Neural cell (in vitro differentiated cells): Measurements from ENCODE around the gene SECISBP2. TPM values are rescaled to one million over a fixed set of nuclear protein-coding genes. Genes with fewer than 3 reads are reported as not detected.
"Not testable (repeated sequence)": the region's sequence is repeated elsewhere in the genome, so short reads cannot be mapped to it uniquely, and the experiment has no call there.

Source experiments
- H2AFZ ChIP-seq: fragments of 200-600, 300-800 bp; sonication (generic), shearing (Covaris generic); 2 replicates; pipeline ENCODE4 v1.6.0; 2014; ENCODE audit warnings: low read depth, mild to moderate bottlenecking, antibody characterized with exemption, low read length, moderate library complexity
- H3F3A ChIP-seq: fragments of 200-600 bp; shearing (Covaris generic); 2 replicates; pipeline ENCODE4 v1.6.1; 2016; ENCODE audit warnings: mild to moderate bottlenecking, moderate library complexity, mixed read lengths, antibody characterized with exemption, low read length; ENCODE audit not compliant: insufficient read depth, poor library complexity, severe bottlenecking
- H3K27ac ChIP-seq: fragments of 200-600, 300-800 bp; sonication (generic), shearing (Covaris generic); 2 replicates; pipeline ENCODE4 v1.5.1; 2014; ENCODE audit warnings: mild to moderate bottlenecking, low read length, moderate library complexity
- H3K27me3 ChIP-seq: fragments of 300-800, 200-600 bp; sonication (generic), shearing (Covaris generic); 2 replicates; pipeline ENCODE4 v1.6.0; 2014; ENCODE audit warnings: mild to moderate bottlenecking, low read depth, low read length, moderate library complexity; ENCODE audit not compliant: insufficient read depth
- H3K36me3 ChIP-seq: fragments of 300-800, 200-600 bp; sonication (generic), shearing (Covaris generic); 2 replicates; pipeline ENCODE4 v1.5.1; 2014; ENCODE audit warnings: mild to moderate bottlenecking, antibody characterized with exemption, low read length, moderate library complexity; ENCODE audit not compliant: insufficient read depth
- H3K4me2 ChIP-seq: fragments of 300-800, 200-600 bp; sonication (generic), shearing (Covaris generic); 2 replicates; pipeline ENCODE4 v1.6.0; 2014; ENCODE audit warnings: mild to moderate bottlenecking, low read length
- H3K4me3 ChIP-seq: fragments of 300-800, 200-600 bp; sonication (generic), shearing (Covaris generic); 2 replicates; pipeline ENCODE4 v1.5.1; 2014; ENCODE audit warnings: mild to moderate bottlenecking, low read length, moderate library complexity
- H3K79me2 ChIP-seq: fragments of 200-600 bp; shearing (Covaris generic); replicated peaks from 2 replicates; pipeline ENCODE4 v1.6.0; 2014; ENCODE audit warnings: mild to moderate bottlenecking, low read length, moderate library complexity; ENCODE audit not compliant: insufficient read depth
- H3K9ac ChIP-seq: fragments of 300-800, 200-600 bp; sonication (generic), shearing (Covaris generic); 2 replicates; pipeline ENCODE4 v1.6.1; 2016; ENCODE audit warnings: mild to moderate bottlenecking, low read length, mixed read lengths
- H3K9me2 ChIP-seq: fragments of 200-600 bp; shearing (Covaris generic); 2 replicates; pipeline ENCODE4 v1.6.1; 2016; ENCODE audit warnings: mild to moderate bottlenecking, low read length, mixed read lengths; ENCODE audit not compliant: insufficient read depth
- H3K9me3 ChIP-seq: fragments of 200-600, 300-800 bp; sonication (generic), shearing (Covaris generic); 2 replicates; pipeline ENCODE4 v1.6.1; 2016; ENCODE audit warnings: mild to moderate bottlenecking, mixed run types, low read length, moderate library complexity, mixed read lengths
- H4K20me1 ChIP-seq: fragments of 200-600 bp; shearing (Covaris generic); 2 replicates; pipeline ENCODE4 v1.6.1; 2016; ENCODE audit warnings: mild to moderate bottlenecking, mixed run types; ENCODE audit not compliant: insufficient read depth
- CTCF ChIP-seq: fragments of 450-650 bp; IDR thresholded peaks from 2 replicates; pipeline ENCODE4 v1.5.1; 2014; ENCODE audit warnings: antibody characterized with exemption, mild to moderate bottlenecking, moderate library complexity; ENCODE audit not compliant: poor library complexity, severe bottlenecking
- EP300 ChIP-seq: fragments of 450-650 bp; conservative IDR thresholded peaks from 2 replicates; pipeline ENCODE4 v1.6.1; 2014; ENCODE audit warnings: antibody characterized with exemption, mild to moderate bottlenecking, moderate library complexity; ENCODE audit not compliant: poor library complexity, severe bottlenecking
- EZH2 ChIP-seq: fragments of 200-600, 300-800 bp; shearing (Covaris generic), sonication (generic); IDR thresholded peaks from 2 replicates; pipeline ENCODE4 v1.6.1; 2014; ENCODE audit warnings: antibody characterized with exemption, low read length, borderline replicate concordance, mild to moderate bottlenecking; ENCODE audit not compliant: insufficient read depth, poor library complexity, severe bottlenecking
- MXI1 ChIP-seq: fragments of 450-650 bp; conservative IDR thresholded peaks from 2 replicates; pipeline ENCODE4 v1.6.1; 2014; ENCODE audit warnings: antibody characterized with exemption, mild to moderate bottlenecking; ENCODE audit not compliant: poor library complexity, severe bottlenecking
- POLR2AphosphoS5 ChIP-seq: IDR thresholded peaks from 2 replicates; pipeline ENCODE4 v1.6.1; 2012
- RAD21 ChIP-seq: fragments of 450-650 bp; conservative IDR thresholded peaks from 2 replicates; pipeline ENCODE4 v1.6.1; 2014; ENCODE audit warnings: antibody characterized with exemption, mild to moderate bottlenecking, moderate library complexity
- REST ChIP-seq: IDR thresholded peaks from 2 replicates; pipeline ENCODE4 v1.6.1; 2012; ENCODE audit warnings: borderline replicate concordance
- SMC3 ChIP-seq: fragments of 450-650 bp; conservative IDR thresholded peaks from 2 replicates; pipeline ENCODE4 v1.6.1; 2014; ENCODE audit warnings: antibody characterized with exemption, mild to moderate bottlenecking, moderate library complexity; ENCODE audit not compliant: poor library complexity
- TAF1 ChIP-seq: IDR thresholded peaks from 2 replicates; pipeline ENCODE4 v1.6.1; 2012; ENCODE audit warnings: low read depth
- polyA plus RNA-seq: library from polyadenylated mRNA; depleted of rRNA; stranded (reverse); fragments of >200 nt; gene quantifications from 2 replicates; pipeline ENCODE4 v1.2.3, GENCODE V29; 2014

Gene SECISBP2
- polyA plus RNA-seq, 1 donor from 2014 or later: 121 TPM

- no peak overlapping the region for H3K27ac ChIP-seq
- H3K79me2 ChIP-seq: no peaks in the 10 kb centered on the region
- no peaks in the 10 kb centered on the region for H4K20me1 ChIP-seq
- H3K9me2 ChIP-seq: no peaks in the 10 kb centered on the region
- H3K9ac ChIP-seq: no peak overlapping the region
- no peak overlapping the region for H3K4me2 ChIP-seq
- H3K36me3 ChIP-seq: no peaks in the 10 kb centered on the region
- H3K9me3 ChIP-seq: peaks cover 6% of the 10 kb centered on the region
- TF ChIP-seq MXI1 (no peak), SMC3 (peak; percentile 95), RAD21 (peak; percentile 92), CTCF (peak; percentile 88)
- no peak overlapping the region for H3K4me3 ChIP-seq
- no peak overlapping the region for H2AFZ ChIP-seq
- H3K27me3 ChIP-seq: no peaks in the 10 kb centered on the region
- no peaks in the 10 kb centered on the region for H3F3A ChIP-seq
Observed at GRCh38 chr9:89278997-89279739, 39.1 kb upstream of the SECISBP2 start.

- TF ChIP-seq TAF1 (no peak), RAD21 (no peak), EZH2 (no peak), SMC3 (no peak), REST (no peak), POLR2AphosphoS5 (no peak), EP300 (no peak), MXI1 (no peak)
Observed at GRCh38 chr9:89281106-89281505, 37.2 kb upstream of the SECISBP2 start.

GRCh38 chr9:89282248-89282968 is 35.9 kb upstream of the SECISBP2 start:
- not testable (repeated sequence) for H3K27me3 ChIP-seq, H4K20me1 ChIP-seq, H3K4me3 ChIP-seq, H3K4me2 ChIP-seq, H3K9me3 ChIP-seq, H3K36me3 ChIP-seq, H3F3A ChIP-seq, H3K9me2 ChIP-seq, H3K9ac ChIP-seq, H3K79me2 ChIP-seq, H3K27ac ChIP-seq, H2AFZ ChIP-seq

More at GRCh38 chr9:89281106-89281505, 37.2 kb upstream of the SECISBP2 start:
- Histone ChIP-seq H4K20me1 (no peaks in the 10 kb centered on the region), H3K36me3 (no peaks in the 10 kb centered on the region), H3F3A (no peaks in the 10 kb centered on the region), H3K4me2 (no peak overlapping the region), H3K9me2 (no peaks in the 10 kb centered on the region), H3K4me3 (no peak overlapping the region), H2AFZ (no peak overlapping the region), H3K9ac (no peak overlapping the region), H3K27me3 (no peaks in the 10 kb centered on the region), H3K79me2 (no peaks in the 10 kb centered on the region), H3K27ac (no peak overlapping the region), H3K9me3 (no peaks in the 10 kb centered on the region)
